HL-60 (cell line): ENCODE results near the gene SPINDOC.

Experiments used
- CTCF ChIP-seq: IDR thresholded peaks from one replicate; pipeline ENCODE4 v1.5.1; 2011; ENCODE audit warnings: low read length, control low read depth, inconsistent platforms; ENCODE audit not compliant: insufficient read depth
- GABPA ChIP-seq: IDR thresholded peaks from 2 replicates; pipeline ENCODE4 v1.6.1; 2012; ENCODE audit warnings: low read depth
- POLR2AphosphoS5 ChIP-seq: IDR thresholded peaks from 2 replicates; pipeline ENCODE4 v1.6.1; 2012; ENCODE audit warnings: low read depth

GRCh38 chr11:63874511-63874910 is 61.3 kb downstream of the SPINDOC start:
- TF ChIP-seq CTCF (no peak), GABPA (no peak), POLR2AphosphoS5 (no peak)
